Measurements from ENCODE around the gene C20orf141.

C20orf141 gene

DNA sequence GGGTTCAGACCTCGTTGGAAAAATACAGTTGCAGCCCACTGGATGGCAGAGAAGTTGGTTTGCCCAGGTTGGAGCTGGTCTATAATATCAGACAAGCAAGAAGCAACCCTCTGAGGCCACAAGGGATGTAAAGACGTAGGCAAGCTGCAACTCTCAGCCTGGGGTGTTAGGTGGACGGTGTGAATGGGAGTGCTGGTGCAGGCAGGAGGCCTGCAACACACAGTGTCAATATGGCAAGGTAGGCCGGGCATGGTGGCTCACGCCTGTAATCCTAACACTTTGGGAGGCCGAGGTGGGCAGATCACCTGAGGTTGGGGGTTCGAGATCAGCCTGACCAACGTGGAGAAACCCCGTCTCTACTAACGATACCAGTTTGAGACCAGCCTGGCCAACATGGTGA is 36.3 kb downstream of the C20orf141 start:
- no peak for DNase-seq

DNA sequence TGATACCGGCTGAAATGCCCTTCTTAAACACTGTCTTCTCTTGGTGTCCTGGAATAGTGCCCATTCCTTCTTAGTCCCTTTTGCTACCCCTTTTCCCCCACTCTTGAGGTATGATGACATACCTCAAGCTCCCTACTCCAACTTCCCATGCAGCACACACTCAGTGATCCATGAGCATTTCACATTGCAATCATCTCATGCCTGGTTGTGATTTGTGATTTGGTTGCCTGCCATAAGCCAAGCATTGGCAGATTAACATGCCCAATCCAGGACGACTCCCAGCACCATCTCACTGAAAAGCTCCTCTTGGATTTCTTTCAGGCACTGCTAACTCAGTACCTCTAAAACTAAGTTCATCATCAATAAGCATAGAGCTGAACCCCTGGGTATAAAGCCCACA is 43.8 kb downstream of the C20orf141 start:
- no peak for DNase-seq

DNA sequence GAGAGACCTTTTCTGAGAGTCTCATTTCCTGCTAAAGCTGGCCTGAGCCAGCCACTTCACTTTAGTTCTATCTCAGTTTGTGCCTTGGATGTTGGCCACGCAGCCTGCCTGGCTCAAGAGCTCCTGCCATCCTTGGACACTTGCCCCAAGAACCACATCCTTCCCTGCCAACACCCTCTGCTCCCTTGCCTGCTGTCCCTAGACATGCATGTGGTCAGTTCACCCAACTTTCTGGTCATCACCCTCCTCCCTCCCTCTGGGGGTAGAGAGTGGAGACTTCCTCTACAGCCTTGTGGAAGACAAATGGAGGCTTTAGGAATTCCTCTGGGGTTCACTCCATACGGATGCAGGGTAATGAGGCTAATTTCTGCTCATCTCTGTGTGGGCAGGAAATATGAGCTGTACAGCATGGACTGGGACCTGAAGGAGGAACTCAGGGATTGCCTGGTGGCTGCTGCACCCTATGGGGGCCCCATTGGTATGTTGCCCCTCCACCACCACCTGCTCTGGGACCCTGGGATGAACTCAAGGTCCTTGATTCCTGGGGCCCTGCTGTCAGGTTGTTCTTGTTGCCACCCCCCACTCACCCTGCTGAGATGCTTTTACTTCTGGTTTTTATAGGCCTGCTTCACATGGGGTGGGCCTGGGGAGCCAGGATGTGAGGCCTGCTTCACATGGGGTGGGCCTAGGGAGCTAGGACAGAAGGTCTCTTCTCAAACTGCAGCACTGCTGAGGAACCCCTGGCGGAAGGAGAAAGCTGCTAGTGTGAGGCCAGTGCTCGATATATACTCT is 44.7 kb downstream of the C20orf141 start:
- no peak for DNase-seq

DNA sequence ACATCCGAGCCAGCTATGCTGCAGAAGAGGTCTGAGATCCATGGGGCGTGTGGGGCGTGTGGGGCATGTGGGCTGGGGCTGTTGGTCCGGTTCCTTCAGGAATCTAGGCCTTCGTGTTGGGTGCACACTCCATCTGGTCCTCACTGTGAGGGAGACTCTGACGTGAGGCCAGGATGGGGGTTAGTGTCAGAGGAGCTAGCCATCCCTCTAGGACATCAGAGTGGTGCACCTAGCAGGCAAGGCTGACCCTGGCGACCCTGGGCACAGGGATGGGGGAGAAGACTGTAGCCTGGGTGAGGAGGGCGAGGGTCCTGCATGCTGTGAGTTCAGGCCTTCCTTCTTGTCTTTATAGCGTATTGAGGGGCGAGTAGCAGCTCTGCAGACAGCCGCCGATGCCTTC is 49.8 kb downstream of the C20orf141 start:
- no peak for DNase-seq

DNA sequence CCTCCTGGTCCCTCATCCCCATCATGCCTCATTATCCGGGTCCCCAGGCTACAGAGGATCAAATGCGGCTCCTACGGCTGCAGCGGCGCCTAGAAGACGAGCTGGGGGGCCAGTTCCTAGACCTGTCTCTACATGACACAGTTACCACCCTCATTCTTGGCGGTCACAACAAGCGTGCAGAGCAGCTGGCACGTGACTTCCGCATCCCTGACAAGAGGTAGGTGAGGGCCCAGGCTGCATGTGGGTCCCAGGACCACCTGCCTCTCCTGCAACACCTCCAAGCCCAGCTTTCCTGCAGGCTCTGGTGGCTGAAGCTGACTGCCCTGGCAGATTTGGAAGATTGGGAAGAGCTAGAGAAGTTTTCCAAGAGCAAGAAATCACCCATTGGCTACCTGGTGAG is 50.3 kb downstream of the C20orf141 start:
- DNase-seq: no peak

Data from stimulated activated CD4-positive, alpha-beta T cell treated with anti-CD3 and anti-CD28 coated beads, Interleukin-1b, Interleukin-23, amount 100 ng/mL, for 48 hours (primary cell).